Breast epithelium (tissue), 4 donors: ENCODE results near the gene ASTN2. TPM values are rescaled to one million over a fixed set of nuclear protein-coding genes. Genes with fewer than 3 reads are reported as not detected.

Experiments used
- DNase-seq, 2 donors: peaks; one replicate each; pipeline ENCODE4 v3.0.0-alpha.2; 2019; ENCODE audit warnings: low spot score in 2 of 2
- H3K27ac ChIP-seq, 2 donors: fragments of 200-600 bp; sonication (generic) in 1 of 2; one replicate each; pipeline ENCODE4 v1.5.1; 2016 to 2019; ENCODE audit warnings: mild to moderate bottlenecking in 1 of 2
- H3K27me3 ChIP-seq, 2 donors: fragments of 200-600 bp; sonication (generic) in 1 of 2; one replicate each; pipeline versions ENCODE4 v1.5.1 to v1.6.0; 2017 to 2019; ENCODE audit warnings: control low read depth in 1 of 2, mild to moderate bottlenecking in 1 of 2
- H3K36me3 ChIP-seq: fragments of 200-600 bp; one replicate; pipeline ENCODE4 v1.5.1; 2019
- H3K4me1 ChIP-seq, 2 donors: fragments of 200-600 bp; sonication (generic); one replicate each; pipeline ENCODE4 v1.5.1; 2016 to 2019; ENCODE audit warnings: control low read depth in 1 of 2
- H3K4me3 ChIP-seq, 3 donors: fragments of 200-600 bp; sonication (generic); 1 replicate in 2 of 3; 2 replicates in 1 of 3; pipeline ENCODE4 v1.5.1; 2016 to 2019; ENCODE audit warnings: mild to moderate bottlenecking in 3 of 3, moderate library complexity in 2 of 3
- H3K9me3 ChIP-seq, 2 donors: fragments of 200-600 bp; sonication (generic) in 1 of 2; one replicate each; pipeline ENCODE4 v1.5.1; 2016 to 2019; ENCODE audit warnings: control low read depth in 1 of 2
- POLR2A ChIP-seq: fragments of 450-650 bp; IDR thresholded peaks from one replicate; pipeline ENCODE4 v1.6.1; 2016; ENCODE audit warnings: antibody characterized with exemption, mild to moderate bottlenecking, moderate library complexity
- POLR2AphosphoS5 ChIP-seq, 3 donors: sonication (generic); formaldehyde crosslinking; IDR thresholded peaks; one replicate each; pipeline ENCODE4 v1.6.1; 2017; ENCODE audit warnings: antibody characterized with exemption in 3 of 3
- intact Hi-C: fragments of 100-400 bp; cut with DNase I; formaldehyde crosslinking; loops from one replicate; pipeline ENCODE4 v1.15.1; 2023; ENCODE audit warnings: low total_unique reads
- total RNA-seq, 3 donors: library from RNA; depleted of rRNA; stranded (reverse); fragments of >200 nt; gene quantifications; one replicate each; pipeline ENCODE4 v1.1.0, GENCODE V29; 2016
- TF ChIP-seq, protein P1 (sequence below), 3 donors: fragments of 450-650 bp; IDR thresholded peaks; one replicate each; pipeline ENCODE4 v1.5.1; 2016 to 2017; ENCODE audit warnings: antibody characterized with exemption in 3 of 3, mild to moderate bottlenecking in 3 of 3, moderate library complexity in 3 of 3

ASTN2 gene
- total RNA-seq, 3 donors from 2014 or later: 9.1 to 13.8 (median 9.8) TPM

DNA sequence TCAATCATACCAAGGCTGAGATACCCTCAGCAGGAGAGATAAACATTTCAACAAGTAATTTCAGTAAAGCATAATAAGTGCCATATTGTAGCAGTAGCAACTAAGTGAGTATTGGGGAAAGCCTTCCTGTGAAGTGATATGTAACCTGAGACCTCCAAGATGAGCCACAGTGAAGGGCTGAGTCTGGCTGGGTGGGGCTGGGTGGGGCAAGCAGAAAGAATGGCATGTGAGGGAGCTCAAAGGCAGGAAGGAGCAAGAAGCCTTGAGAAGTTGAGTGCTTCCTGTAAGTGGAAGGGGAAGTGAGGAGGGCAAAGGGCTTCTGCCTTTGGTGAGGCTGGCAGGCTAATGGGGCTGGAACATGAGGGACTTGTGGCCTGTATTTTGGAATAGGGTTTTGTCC, 19.7 kb upstream of the ASTN2 start:
- no peak for DNase-seq
- TF ChIP-seq POLR2AphosphoS5 (IDR thresholded peaks at IDR 0.05) (no peak), POLR2A (no peak)
- TF ChIP-seq, protein P1, sequence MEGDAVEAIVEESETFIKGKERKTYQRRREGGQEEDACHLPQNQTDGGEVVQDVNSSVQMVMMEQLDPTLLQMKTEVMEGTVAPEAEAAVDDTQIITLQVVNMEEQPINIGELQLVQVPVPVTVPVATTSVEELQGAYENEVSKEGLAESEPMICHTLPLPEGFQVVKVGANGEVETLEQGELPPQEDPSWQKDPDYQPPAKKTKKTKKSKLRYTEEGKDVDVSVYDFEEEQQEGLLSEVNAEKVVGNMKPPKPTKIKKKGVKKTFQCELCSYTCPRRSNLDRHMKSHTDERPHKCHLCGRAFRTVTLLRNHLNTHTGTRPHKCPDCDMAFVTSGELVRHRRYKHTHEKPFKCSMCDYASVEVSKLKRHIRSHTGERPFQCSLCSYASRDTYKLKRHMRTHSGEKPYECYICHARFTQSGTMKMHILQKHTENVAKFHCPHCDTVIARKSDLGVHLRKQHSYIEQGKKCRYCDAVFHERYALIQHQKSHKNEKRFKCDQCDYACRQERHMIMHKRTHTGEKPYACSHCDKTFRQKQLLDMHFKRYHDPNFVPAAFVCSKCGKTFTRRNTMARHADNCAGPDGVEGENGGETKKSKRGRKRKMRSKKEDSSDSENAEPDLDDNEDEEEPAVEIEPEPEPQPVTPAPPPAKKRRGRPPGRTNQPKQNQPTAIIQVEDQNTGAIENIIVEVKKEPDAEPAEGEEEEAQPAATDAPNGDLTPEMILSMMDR (IDR thresholded peaks at IDR 0.05): no peak
- Histone ChIP-seq H3K36me3 (no peaks in the 10 kb centered on the region), H3K4me1 (no peaks in the 10 kb centered on the region), H3K27me3 (no peaks in the 10 kb centered on the region), H3K27ac (no peak overlapping the region), H3K4me3 (no peak overlapping the region), H3K9me3 (no peaks in the 10 kb centered on the region)
- intact Hi-C loops: loop anchor here (10.0 kb wide), 1 partner anchor 1070 kb away; no protein-coding TSS in a partner anchor

DNA sequence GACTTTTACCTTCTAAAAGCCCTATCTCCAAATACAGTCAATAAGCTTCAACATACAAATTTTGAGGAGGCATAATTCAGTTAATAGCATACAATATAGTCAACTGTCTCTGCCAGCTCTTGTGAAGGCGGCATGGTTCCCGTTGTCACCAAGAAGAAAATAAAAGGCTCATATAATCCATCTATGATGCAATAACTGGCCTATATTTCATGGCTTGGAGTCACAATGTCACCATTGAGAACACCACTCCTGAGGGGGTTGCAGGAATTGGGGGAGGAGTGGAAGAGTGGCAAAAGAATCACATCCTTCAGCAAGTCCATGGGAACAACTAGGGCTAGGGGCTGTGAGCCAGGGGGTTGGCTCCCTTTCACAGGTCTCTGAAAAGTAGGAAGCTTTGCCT, 16.0 kb upstream of the ASTN2 start:
- Histone ChIP-seq H3K36me3 (no peaks in the 10 kb centered on the region), H3K27me3 (no peaks in the 10 kb centered on the region), H3K4me1 (no peaks in the 10 kb centered on the region), H3K9me3 (no peaks in the 10 kb centered on the region), H3K4me3 (no peak overlapping the region), H3K27ac (no peak overlapping the region)
- no peak for TF ChIP-seq POLR2AphosphoS5 (IDR thresholded peaks at IDR 0.05)
- TF ChIP-seq POLR2A: no peak
- TF ChIP-seq, protein P1 (IDR thresholded peaks at IDR 0.05): no peak
- intact Hi-C loops: loop anchor here (10.0 kb wide), 1 partner anchor 1066 kb away; no protein-coding TSS in a partner anchor
- DNase-seq: no peak

DNA sequence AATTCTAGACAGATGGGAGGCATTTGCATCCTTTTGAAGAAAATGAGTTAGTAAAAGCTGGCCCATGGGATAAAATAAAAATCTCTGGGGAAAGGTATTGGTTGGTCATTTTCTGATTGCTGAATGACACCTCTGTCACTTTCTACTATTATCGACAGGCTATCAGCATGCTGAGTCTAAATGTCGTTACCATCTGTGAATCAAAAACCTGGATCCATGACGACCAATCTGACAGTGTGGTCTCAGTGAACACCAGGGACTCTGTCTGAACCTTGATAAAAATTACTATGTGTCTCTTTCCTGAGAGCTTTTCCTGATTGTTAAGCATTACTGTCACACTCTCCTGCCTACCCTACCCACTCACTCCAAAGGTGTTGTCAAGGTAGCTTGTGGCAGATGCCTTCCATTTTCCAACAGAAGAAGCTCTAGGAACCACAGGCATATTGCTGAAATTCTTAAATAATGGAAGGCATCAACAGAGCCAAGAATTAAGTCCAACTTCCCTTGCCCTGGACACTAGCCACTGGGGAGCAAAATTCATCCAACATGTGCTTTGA, 12.6 kb upstream of the ASTN2 start:
- no peaks in the 10 kb centered on the region for H3K27me3 ChIP-seq
- H3K36me3 ChIP-seq: no peaks in the 10 kb centered on the region
- H3K4me1 ChIP-seq: no peaks in the 10 kb centered on the region
- no peak overlapping the region for H3K4me3 ChIP-seq
- H3K9me3 ChIP-seq: no peaks in the 10 kb centered on the region
- H3K27ac ChIP-seq: no peak overlapping the region
- intact Hi-C loops: no loop called here
- DNase-seq: no peak
- no peak for TF ChIP-seq POLR2AphosphoS5 (IDR thresholded peaks at IDR 0.05)
- TF ChIP-seq, protein P1 (IDR thresholded peaks at IDR 0.05): no peak
- no peak for TF ChIP-seq POLR2A

DNA sequence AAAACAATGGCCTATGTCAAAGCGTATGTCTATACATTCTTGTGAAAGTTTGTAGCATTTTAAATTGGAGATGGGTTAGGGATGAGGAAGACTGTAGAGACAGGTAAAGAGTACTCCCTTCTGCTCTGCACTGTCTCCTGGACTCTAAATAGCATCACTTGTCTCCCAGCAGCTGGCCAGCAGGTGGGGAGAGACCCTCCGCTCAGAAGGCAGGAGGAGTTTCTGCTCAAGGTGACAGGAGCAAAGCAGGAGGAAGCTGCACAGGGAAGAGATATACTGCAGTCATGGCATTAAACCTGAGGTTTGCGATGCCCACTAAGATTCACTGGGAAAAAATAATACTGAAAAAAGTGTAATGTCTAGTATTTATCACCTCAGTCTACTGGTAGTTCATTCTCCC, 10.7 kb upstream of the ASTN2 start:
- intact Hi-C loops: no loop called here
- Histone ChIP-seq H3K27me3 (no peaks in the 10 kb centered on the region), H3K27ac (no peak overlapping the region), H3K4me3 (no peak overlapping the region), H3K4me1 (no peaks in the 10 kb centered on the region), H3K9me3 (no peaks in the 10 kb centered on the region), H3K36me3 (no peaks in the 10 kb centered on the region)
- DNase-seq: no peak
- TF ChIP-seq POLR2A: no peak
- no peak for TF ChIP-seq POLR2AphosphoS5 (IDR thresholded peaks at IDR 0.05)
- TF ChIP-seq, protein P1 (IDR thresholded peaks at IDR 0.05): no peak

DNA sequence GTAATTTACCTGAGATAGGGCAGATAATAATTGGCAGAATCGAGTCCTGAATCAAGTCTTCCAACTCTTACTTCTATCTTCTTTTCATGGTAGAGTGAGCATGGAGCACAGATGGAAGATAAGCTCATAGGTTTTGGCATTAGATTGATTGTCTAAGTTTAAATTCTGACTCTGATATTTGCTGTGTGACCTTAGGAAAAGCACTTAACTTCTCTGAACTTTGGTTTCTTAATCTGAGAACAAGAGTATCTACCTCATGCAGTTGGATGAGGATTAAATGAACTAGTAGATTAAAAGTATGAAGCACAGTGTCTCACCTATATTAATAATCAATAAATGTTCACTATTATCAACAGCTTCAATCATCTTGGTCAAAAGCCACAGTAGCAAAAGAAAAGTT, 9.4 kb upstream of the ASTN2 start:
- Histone ChIP-seq H3K4me1 (no peaks in the 10 kb centered on the region), H3K4me3 (no peak overlapping the region), H3K27ac (no peak overlapping the region), H3K9me3 (no peaks in the 10 kb centered on the region), H3K36me3 (no peaks in the 10 kb centered on the region), H3K27me3 (peaks cover 0 to 6% of the 10 kb centered on the region in 2 donors)
- no peak for DNase-seq
- TF ChIP-seq, protein P1 (IDR thresholded peaks at IDR 0.05): no peak
- TF ChIP-seq POLR2AphosphoS5 (IDR thresholded peaks at IDR 0.05): no peak
- TF ChIP-seq POLR2A: no peak
- intact Hi-C loops: loop anchor here (5.0 kb wide), 1 partner anchor 878 kb away; no protein-coding TSS in a partner anchor
